SK-N-MC (cell line): ENCODE data around the gene OAS3.
A peak's percentile ranks its signal among the peaks of the same experiment; 100 is the strongest.

Source experiments
- DNase-seq: peaks from one replicate; pipeline ENCODE4 v3.0.0-alpha.2; 2011; ENCODE audit warnings: low read depth, low spot score
- H3K27ac ChIP-seq: fragments of 200-600 bp; sonication (generic); 2 replicates; pipeline ENCODE4 v1.5.1; 2016; ENCODE audit warnings: mixed run types
- H3K36me3 ChIP-seq: fragments of 200-600 bp; sonication (generic); 2 replicates; pipeline ENCODE4 v1.6.1; 2017; ENCODE audit warnings: antibody characterized with exemption, low read length, mixed read lengths; ENCODE audit not compliant: insufficient read depth
- H3K4me3 ChIP-seq: fragments of 200-600 bp; sonication (generic); 2 replicates; pipeline ENCODE4 v1.5.1; 2016
- H3K9ac ChIP-seq: fragments of 200-600 bp; sonication (generic); 2 replicates; pipeline ENCODE4 v1.8.0; 2017; ENCODE audit warnings: mixed run types, mixed read lengths; ENCODE audit not compliant: insufficient read length
- H3K9me3 ChIP-seq: fragments of 200-600 bp; sonication (generic); 2 replicates; pipeline ENCODE4 v1.6.1; 2017; ENCODE audit warnings: low read depth, mild to moderate bottlenecking, antibody characterized with exemption, low read length, moderate library complexity, mixed read lengths
- EZH2 ChIP-seq: fragments of 200-600 bp; sonication (generic); IDR thresholded peaks from one replicate; pipeline ENCODE4 v1.6.1; 2017; ENCODE audit warnings: antibody characterized with exemption
- FOXP2 ChIP-seq: optimal IDR thresholded peaks from 2 replicates; pipeline ENCODE3; 2011; ENCODE audit warnings: mild to moderate bottlenecking, moderate library complexity; ENCODE audit not compliant: insufficient read depth; ENCODE audit errors: extremely low read length, control extremely low read depth
- POLR2AphosphoS5 ChIP-seq: IDR thresholded peaks from 2 replicates; pipeline ENCODE4 v1.6.1; 2012; ENCODE audit warnings: mild to moderate bottlenecking, low read depth, low read length, borderline replicate concordance

OAS3 gene

DNA sequence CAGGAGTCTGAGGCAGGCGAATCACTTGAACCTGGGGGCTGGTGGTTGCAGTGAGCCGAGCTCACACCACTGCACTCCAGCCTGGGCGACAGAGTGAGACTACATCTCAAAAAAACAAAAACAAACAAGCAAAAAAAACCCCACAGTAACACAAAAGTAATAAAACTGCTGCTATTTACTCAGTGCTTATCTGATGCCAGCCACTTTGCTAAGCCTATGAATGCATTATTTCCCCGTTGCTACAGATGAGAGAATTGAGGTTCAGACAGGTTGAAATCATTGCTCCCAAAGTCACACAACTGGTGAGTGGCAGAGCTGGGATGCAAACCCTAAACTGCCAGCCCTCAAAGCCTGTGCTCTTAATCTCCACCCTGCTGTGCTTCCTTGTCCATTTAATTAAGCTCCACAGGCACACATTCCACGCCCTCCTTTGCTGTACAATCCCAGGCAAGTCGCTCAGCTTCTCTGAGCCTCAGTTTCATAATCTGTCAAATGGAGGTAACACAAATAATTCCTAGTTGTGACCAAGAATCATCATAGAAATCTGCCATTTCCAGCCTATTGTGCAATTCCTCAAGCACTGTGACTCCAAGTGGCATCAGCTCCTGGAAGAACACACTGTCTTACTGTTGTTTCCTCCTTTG is 5.7 kb upstream of the OAS3 start:
- no peak for DNase-seq
- no peak overlapping the region for H3K27ac ChIP-seq
- no peak for TF ChIP-seq FOXP2
- no peak for TF ChIP-seq EZH2
- no peak for TF ChIP-seq POLR2AphosphoS5

DNA sequence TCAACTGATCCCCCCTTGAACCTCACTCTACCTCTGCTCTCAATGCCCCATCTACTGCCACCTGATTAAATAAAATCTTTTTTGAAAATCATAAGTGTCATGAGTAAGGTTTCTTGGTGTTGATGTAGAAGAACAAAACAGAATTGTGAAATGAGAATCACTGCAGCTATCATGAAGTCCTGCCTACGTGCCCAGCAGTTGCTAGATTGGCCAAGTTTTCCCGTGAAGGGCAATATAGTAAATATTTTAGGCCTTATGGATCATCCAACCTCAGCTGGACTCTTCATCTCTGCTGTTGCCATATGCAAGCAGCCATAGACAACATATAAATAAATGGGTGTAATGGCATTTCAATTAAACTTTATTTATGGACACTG is 5.2 kb upstream of the OAS3 start:
- no peaks in the 10 kb centered on the region for H3K36me3 ChIP-seq
- DNase-seq, result no peak
- H3K9ac ChIP-seq, result no peak overlapping the region
- no peak overlapping the region for H3K27ac ChIP-seq
- H3K4me3 ChIP-seq, result no peak overlapping the region
- TF ChIP-seq POLR2AphosphoS5 (no peak), FOXP2 (no peak), EZH2 (no peak)
- H3K9me3 ChIP-seq, result no peaks in the 10 kb centered on the region; the same call in 1 of the 2 replicates

More for the DNA sequence above, 5.7 kb upstream of the OAS3 start:
- Histone ChIP-seq H3K36me3 (no peaks in the 10 kb centered on the region), H3K9ac (no peak overlapping the region), H3K4me3 (no peak overlapping the region), H3K9me3 (no peaks in the 10 kb centered on the region; the same call in 1 of the 2 replicates)

DNA sequence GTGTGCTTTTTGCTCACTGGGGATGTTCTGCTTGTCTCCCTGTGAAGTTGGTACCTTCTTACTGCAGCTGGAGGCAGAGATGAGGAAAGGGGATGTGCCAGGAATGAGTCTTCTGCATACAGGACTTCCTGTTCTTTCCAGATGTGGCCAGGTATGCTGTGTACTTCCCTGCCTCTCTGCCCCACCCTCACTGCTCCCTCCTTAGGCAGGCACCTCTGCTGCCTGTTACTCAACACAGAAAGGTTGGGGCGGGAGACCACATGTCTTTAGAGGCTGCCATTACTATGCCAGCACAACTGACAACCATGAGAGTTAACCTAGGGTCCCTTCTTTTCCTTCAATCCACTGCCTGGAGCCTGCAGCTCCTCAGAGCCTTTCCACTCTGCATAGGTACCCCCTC is 2.0 kb upstream of the OAS3 start:
- Histone ChIP-seq H3K4me3 (no peak overlapping the region), H3K36me3 (no peaks in the 10 kb centered on the region), H3K9me3 (no peaks in the 10 kb centered on the region), H3K27ac (no peak overlapping the region), H3K9ac (no peak overlapping the region)
- DNase-seq, result no peak
- TF ChIP-seq POLR2AphosphoS5 (no peak), FOXP2 (no peak), EZH2 (no peak)

DNA sequence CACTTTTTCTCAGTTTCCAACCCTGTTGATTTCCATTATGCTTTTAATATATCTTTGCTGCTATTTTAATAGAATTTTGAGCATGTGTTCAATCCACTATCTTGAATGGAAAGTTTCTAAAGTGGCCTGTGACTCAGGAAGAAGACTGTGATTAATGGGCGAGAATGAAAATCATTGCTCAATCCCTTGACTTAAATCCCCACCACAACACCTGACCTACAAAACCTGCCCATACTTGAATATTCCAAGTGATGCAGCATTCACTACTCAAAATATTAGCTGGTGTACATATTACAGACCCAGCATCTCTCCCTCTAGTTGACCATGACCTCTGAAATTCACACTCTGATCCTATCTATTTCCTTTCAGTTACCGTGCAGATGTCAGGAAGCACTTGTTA is 1.3 kb upstream of the OAS3 start:
- no peak for TF ChIP-seq FOXP2
- no peak for TF ChIP-seq EZH2
- no peak for TF ChIP-seq POLR2AphosphoS5
- no peak overlapping the region for H3K9ac ChIP-seq
- no peak overlapping the region for H3K27ac ChIP-seq
- DNase-seq, result no peak
- H3K36me3 ChIP-seq, result no peaks in the 10 kb centered on the region
- H3K4me3 ChIP-seq, result no peak overlapping the region
- H3K9me3 ChIP-seq, result no peaks in the 10 kb centered on the region

DNA sequence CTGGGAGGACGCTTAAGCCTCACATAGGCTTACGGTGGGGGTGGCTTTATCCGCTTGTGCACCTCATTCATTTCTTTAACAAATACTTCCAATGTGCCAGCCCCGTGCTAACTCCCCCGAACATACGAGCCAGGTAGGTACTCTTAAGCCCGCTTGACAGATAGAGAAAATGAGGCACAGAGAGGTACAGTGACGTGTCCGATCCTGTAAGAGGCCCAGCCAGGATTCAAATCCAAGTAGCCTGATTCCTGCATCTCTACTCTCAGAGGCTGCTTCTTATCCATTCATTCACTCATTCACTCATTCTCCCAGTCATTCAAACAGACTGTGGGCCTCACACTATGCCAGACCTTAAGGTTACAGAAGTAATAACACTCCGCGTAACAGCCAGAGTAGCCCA is 477 bp downstream of the OAS3 start:
- TF ChIP-seq POLR2AphosphoS5 (no peak), EZH2 (no peak), FOXP2 (no peak)
- Histone ChIP-seq H3K36me3 (no peaks in the 10 kb centered on the region), H3K9ac (peak overlapping the region; percentile 74), H3K4me3 (peak overlapping the region; percentile 79), H3K9me3 (no peaks in the 10 kb centered on the region), H3K27ac (no peak overlapping the region)
- DNase-seq, result no peak

DNA sequence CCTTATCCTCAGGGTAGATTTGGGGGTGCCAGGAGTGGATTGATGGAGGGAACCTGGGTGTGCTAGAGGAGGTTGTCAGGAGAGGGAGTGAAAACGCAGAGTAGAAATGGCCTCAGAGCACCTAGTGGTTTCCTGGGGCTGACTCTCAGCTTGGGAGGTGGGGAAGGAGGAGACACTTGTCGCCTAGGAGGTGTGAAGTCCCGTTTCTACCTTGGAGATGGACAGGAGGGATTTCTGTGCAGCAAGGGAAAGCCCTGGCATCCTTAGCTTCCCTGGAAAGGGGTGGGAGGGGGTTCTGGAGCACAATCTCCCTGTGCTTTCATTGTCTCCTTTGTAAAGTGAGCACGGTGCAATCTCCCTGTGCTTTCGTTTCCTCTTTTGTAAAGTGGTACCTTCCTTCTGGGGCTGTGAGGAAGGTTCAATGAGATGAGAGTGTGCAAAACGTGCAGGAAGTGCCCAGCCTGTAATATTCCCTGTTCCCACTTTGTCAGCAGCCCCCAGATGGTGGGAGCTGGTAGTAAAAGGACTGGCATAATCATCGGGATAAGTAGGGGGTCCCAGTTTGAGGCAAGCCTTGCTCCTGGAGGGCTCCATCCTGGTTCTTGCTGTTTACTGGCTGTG is 1.6 kb downstream of the OAS3 start:
- Histone ChIP-seq H3K36me3 (peaks cover 5% of the 10 kb centered on the region; the same call in 1 of the 2 replicates), H3K27ac (no peak overlapping the region), H3K4me3 (no peak overlapping the region), H3K9me3 (no peaks in the 10 kb centered on the region), H3K9ac (no peak overlapping the region)
- no peak for TF ChIP-seq FOXP2
- no peak for TF ChIP-seq EZH2
- TF ChIP-seq POLR2AphosphoS5, result no peak
- DNase-seq, result no peak

DNA sequence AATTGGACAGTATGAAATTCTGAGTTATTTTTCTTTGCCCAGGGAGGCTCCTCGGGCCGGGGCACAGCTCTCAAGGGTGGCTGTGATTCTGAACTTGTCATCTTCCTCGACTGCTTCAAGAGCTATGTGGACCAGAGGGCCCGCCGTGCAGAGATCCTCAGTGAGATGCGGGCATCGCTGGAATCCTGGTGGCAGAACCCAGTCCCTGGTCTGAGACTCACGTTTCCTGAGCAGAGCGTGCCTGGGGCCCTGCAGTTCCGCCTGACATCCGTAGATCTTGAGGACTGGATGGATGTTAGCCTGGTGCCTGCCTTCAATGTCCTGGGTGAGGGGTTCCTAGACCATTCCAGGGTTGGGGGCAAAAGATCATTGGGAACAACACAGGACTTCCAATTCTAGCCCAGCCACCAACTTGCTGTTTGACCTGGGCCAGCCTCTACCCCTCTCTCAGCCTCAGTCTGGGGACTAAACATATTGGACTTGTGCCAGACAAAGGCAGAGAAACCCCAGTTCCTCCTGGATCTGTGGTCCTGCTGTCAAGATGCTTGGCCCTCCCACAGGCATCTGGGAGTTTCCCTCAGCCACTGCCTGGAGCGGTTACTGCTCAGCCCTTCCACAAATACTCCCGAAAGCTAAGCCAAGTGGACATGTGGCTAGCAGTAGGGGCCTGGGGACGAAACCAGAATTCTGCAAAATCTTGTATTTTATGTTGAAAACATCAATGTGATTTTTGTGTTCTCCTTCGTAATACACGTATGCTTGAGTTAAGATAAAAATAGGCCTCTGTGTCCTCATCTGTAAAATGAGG is 3.5 kb downstream of the OAS3 start:
- H3K9ac ChIP-seq, result no peak overlapping the region
- no peak overlapping the region for H3K4me3 ChIP-seq
- no peak overlapping the region for H3K27ac ChIP-seq
- H3K36me3 ChIP-seq, result peaks cover 5% of the 10 kb centered on the region; the same call in 1 of the 2 replicates
- no peaks in the 10 kb centered on the region for H3K9me3 ChIP-seq
- DNase-seq, result no peak
- TF ChIP-seq POLR2AphosphoS5, result no peak
- TF ChIP-seq FOXP2, result no peak
- TF ChIP-seq EZH2, result no peak

DNA sequence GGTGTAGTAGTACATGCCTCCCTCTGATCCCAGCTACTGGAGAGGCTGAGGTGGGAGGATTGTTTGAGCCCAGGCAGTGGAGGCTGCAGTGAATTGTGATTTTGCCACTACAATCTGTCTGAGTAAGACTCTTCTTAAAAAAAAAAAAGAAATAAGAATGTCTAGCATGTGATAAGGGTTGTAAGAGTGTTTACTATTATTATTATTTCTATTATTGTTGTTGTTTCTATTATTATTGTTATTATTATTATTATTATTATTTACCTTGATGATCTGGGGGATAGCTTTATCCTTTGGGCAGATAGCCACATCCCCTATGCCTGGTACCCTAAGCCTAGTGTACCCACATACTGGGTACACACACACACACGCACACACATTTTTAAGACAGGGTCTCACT is 4.3 kb downstream of the OAS3 start:
- no peak overlapping the region for H3K9ac ChIP-seq
- TF ChIP-seq EZH2, result no peak
- TF ChIP-seq POLR2AphosphoS5, result no peak
- no peak for TF ChIP-seq FOXP2
- no peak for DNase-seq

More for the DNA sequence above, 4.3 kb downstream of the OAS3 start:
- H3K36me3 ChIP-seq, result peaks cover 5% of the 10 kb centered on the region; the same call in 1 of the 2 replicates
- no peak overlapping the region for H3K27ac ChIP-seq
- no peak overlapping the region for H3K4me3 ChIP-seq
- H3K9me3 ChIP-seq, result no peaks in the 10 kb centered on the region
